HG03460 (cell line): ENCODE results near the gene CS.
"Not testable (repeated sequence)": the region's sequence is repeated elsewhere in the genome, so short reads cannot be mapped to it uniquely, and the experiment has no call there.

ENCODE experiments used
- ATAC-seq: cut with Tn5 transposase; IDR thresholded peaks from one replicate; pipeline ENCODE4 v1.9.1; 2021; ENCODE audit not compliant: unreplicated experiment

The CS gene

GRCh38 chr12:56282579-56282978 lies 17.6 kb downstream of the CS start:
- no peak for ATAC-seq

- no peak for ATAC-seq
Observed at GRCh38 chr12:56282030-56282429, 18.1 kb downstream of the CS start.

- no peak for ATAC-seq
Observed at GRCh38 chr12:56280849-56281248, 19.3 kb downstream of the CS start.

- ATAC-seq, result no peak
Observed at GRCh38 chr12:56278905-56279304, 21.2 kb downstream of the CS start.

- no peak for ATAC-seq
Observed at GRCh38 chr12:56274299-56274698, 25.8 kb downstream of the CS start.

- not testable (repeated sequence) for ATAC-seq
Observed at GRCh38 chr12:56272468-56272867, 27.7 kb downstream of the CS start.

GRCh38 chr12:56271031-56271430 lies 29.1 kb downstream of the CS start:
- no peak for ATAC-seq

GRCh38 chr12:56267443-56268071 lies 32.6 kb downstream of the CS start:
- peak; percentile 15 for ATAC-seq

- peak; percentile 85 for ATAC-seq
Observed at GRCh38 chr12:56266693-56267442, 33.3 kb downstream of the CS start, which contains the start of gene COQ10A. Gene COQ10A, plus strand, starts transcription at chr12:56266942. Its CDS starts 177 bp downstream, at chr12:56267119.

- ATAC-seq, result not testable (repeated sequence)
Observed at GRCh38 chr12:56266068-56266692, 34.0 kb downstream of the CS start.

- ATAC-seq, result not testable (repeated sequence)
Observed at GRCh38 chr12:56262955-56263354, 37.2 kb downstream of the CS start.

GRCh38 chr12:56261503-56262232 lies 38.5 kb downstream of the CS start:
- ATAC-seq, result no peak

GRCh38 chr12:56260921-56261320 lies 39.2 kb downstream of the CS start:
- no peak for ATAC-seq

GRCh38 chr12:56260380-56260779 lies 39.8 kb downstream of the CS start:
- ATAC-seq, result no peak

- no peak for ATAC-seq
Observed at GRCh38 chr12:56258820-56259183, 41.3 kb downstream of the CS start.

GRCh38 chr12:56258068-56258819 lies 41.9 kb downstream of the CS start, which contains the start of gene ANKRD52:
Gene ANKRD52, minus strand, starts transcription at chr12:56258384. Its CDS starts 115 bp downstream, at chr12:56258269.
- peak; percentile 84 for ATAC-seq

GRCh38 chr12:56257491-56258067 lies 42.6 kb downstream of the CS start:
- ATAC-seq, result no peak

GRCh38 chr12:56257071-56257470 lies 43.1 kb downstream of the CS start:
- no peak for ATAC-seq

GRCh38 chr12:56256326-56256960 lies 43.7 kb downstream of the CS start:
- ATAC-seq, result no peak

GRCh38 chr12:56255671-56256070 lies 44.5 kb downstream of the CS start:
- ATAC-seq, result no peak
